ENCODE results near the gene ACER3.
"Not testable (repeated sequence)": the region's sequence is repeated elsewhere in the genome, so short reads cannot be mapped to it uniquely, and the experiment has no call there.

The ACER3 gene

GRCh38 chr11:76860539-76861475 lies at the start of gene ACER3:
ACER3 (plus strand) TSS chr11:76860918; CDS start chr11:76860977, 59 bp downstream.
- DNase-seq (ENCODE audit: low read depth in 2 of 2, low spot score in 1 of 2): peak; percentile 53 to 58

- DNase-seq (ENCODE audit: low read depth in 2 of 2, low spot score in 1 of 2): no peak
Measured at GRCh38 chr11:76811259-76811658, 49.5 kb upstream of the ACER3 start.

- no peak for DNase-seq (ENCODE audit: low read depth in 2 of 2, low spot score in 1 of 2)
Measured at GRCh38 chr11:76814414-76814813, 46.3 kb upstream of the ACER3 start.

GRCh38 chr11:76815678-76816077 lies 45.0 kb upstream of the ACER3 start:
- not testable (repeated sequence) for DNase-seq (ENCODE audit: low read depth in 2 of 2, low spot score in 1 of 2)

- no peak for DNase-seq (ENCODE audit: low read depth in 2 of 2, low spot score in 1 of 2)
Measured at GRCh38 chr11:76820184-76820566, 40.5 kb upstream of the ACER3 start.

GRCh38 chr11:76821396-76821795 lies 39.3 kb upstream of the ACER3 start:
- DNase-seq (ENCODE audit: low read depth in 2 of 2, low spot score in 1 of 2): not testable (repeated sequence)

- no peak for DNase-seq (ENCODE audit: low read depth in 2 of 2, low spot score in 1 of 2)
Measured at GRCh38 chr11:76822406-76822805, 38.3 kb upstream of the ACER3 start.

GRCh38 chr11:76823481-76824028 lies 37.2 kb upstream of the ACER3 start:
- no peak for DNase-seq (ENCODE audit: low read depth in 2 of 2, low spot score in 1 of 2)

GRCh38 chr11:76824083-76824939 lies 36.4 kb upstream of the ACER3 start:
- DNase-seq (ENCODE audit: low read depth in 2 of 2, low spot score in 1 of 2): no peak

- no peak for DNase-seq (ENCODE audit: low read depth in 2 of 2, low spot score in 1 of 2)
Measured at GRCh38 chr11:76824980-76825725, 35.6 kb upstream of the ACER3 start.

- DNase-seq (ENCODE audit: low read depth in 2 of 2, low spot score in 1 of 2): no peak
Measured at GRCh38 chr11:76825726-76826396, 34.9 kb upstream of the ACER3 start.

- not testable (repeated sequence) for DNase-seq (ENCODE audit: low read depth in 2 of 2, low spot score in 1 of 2)
Measured at GRCh38 chr11:76826508-76826907, 34.2 kb upstream of the ACER3 start.

- not testable (repeated sequence) for DNase-seq (ENCODE audit: low read depth in 2 of 2, low spot score in 1 of 2)
Measured at GRCh38 chr11:76827005-76827404, 33.7 kb upstream of the ACER3 start.

- DNase-seq (ENCODE audit: low read depth in 2 of 2, low spot score in 1 of 2): no peak
Measured at GRCh38 chr11:76830639-76831327, 29.9 kb upstream of the ACER3 start.

GRCh38 chr11:76831686-76832310 lies 28.9 kb upstream of the ACER3 start:
- DNase-seq (ENCODE audit: low read depth in 2 of 2, low spot score in 1 of 2): no peak

- DNase-seq (ENCODE audit: low read depth in 2 of 2, low spot score in 1 of 2): no peak
Measured at GRCh38 chr11:76832361-76832760, 28.4 kb upstream of the ACER3 start.

GRCh38 chr11:76834151-76834550 lies 26.6 kb upstream of the ACER3 start:
- DNase-seq (ENCODE audit: low read depth in 2 of 2, low spot score in 1 of 2): no peak

GRCh38 chr11:76835036-76835435 lies 25.7 kb upstream of the ACER3 start:
- DNase-seq (ENCODE audit: low read depth in 2 of 2, low spot score in 1 of 2): no peak

- DNase-seq (ENCODE audit: low read depth in 2 of 2, low spot score in 1 of 2): no peak
Measured at GRCh38 chr11:76835928-76836612, 24.6 kb upstream of the ACER3 start.
